ENCODE data around the gene ETHE1.
"Not testable (repeated sequence)": the region's sequence is repeated elsewhere in the genome, so short reads cannot be mapped to it uniquely, and the experiment has no call there.

The ETHE1 gene

DNA sequence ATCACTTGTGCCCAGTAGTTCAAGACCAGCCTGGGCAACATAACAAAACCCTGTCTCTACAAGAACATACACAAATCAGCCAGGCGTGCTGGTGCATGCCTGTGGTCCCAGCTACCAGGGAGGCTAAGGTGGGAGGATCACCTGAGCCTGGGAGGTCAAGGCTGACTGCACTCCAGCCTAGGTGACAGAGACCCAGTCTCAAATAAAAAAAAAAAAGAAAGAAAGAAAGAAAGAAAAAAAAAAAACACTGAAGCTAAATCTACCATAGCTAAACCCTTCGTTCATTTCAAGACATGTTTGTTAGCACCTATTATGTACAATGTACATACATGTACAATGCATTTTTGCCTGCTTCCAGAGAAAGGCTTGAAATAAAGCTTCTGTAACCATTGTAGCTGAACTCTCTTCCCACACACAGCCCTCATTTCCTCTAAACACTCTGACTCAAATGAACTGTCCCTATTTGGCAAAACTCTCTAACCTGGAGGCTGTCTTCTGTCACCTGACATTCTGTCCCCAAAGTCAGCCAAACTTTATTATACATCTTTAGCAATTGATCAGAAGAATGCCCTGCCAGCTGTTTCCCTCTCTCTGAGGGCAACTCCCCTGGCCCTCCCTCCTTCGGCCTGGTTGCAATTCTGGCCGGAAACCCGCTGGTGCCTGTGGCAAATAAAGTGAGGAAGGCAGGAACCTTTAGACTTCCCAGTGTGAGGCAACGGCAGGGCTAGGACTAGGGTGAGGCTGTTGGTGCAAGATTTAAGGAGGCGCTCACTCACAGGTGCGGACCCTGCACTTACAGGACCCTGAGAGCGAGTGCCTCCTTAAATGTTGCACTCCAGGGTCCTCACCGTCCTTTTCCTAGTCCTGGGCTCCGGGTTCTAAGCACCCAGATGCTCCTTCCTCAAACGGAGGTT is 1.8 kb downstream of the ETHE1 start:
- DNase-seq (ENCODE audit: low read depth, low spot score), result no peak

- DNase-seq (ENCODE audit: low read depth, low spot score), result not testable (repeated sequence)
These were observed 3.3 kb downstream of the ETHE1 start for GRCh38 chr19:43523696-43524095.

DNA sequence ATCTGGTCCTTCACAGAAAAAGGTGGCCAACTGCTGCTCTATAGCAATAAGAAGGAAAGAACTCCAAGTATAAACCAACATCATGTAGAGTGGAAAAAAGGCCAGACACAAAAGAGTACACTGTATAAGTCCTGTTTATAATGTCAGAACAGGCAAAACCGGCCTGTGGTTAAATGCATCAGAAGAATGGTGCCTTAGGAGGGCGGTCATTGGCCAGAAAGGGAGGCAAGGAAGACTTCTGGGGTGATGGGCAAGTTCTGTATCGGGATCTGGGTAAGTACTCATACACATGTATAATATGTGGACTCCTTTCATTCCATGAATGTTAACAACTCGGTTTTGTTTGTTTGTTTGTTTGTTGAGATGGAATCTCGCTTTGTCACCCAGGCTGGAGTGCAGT is 4.1 kb downstream of the ETHE1 start:
- no peak for DNase-seq (ENCODE audit: low read depth, low spot score)

DNA sequence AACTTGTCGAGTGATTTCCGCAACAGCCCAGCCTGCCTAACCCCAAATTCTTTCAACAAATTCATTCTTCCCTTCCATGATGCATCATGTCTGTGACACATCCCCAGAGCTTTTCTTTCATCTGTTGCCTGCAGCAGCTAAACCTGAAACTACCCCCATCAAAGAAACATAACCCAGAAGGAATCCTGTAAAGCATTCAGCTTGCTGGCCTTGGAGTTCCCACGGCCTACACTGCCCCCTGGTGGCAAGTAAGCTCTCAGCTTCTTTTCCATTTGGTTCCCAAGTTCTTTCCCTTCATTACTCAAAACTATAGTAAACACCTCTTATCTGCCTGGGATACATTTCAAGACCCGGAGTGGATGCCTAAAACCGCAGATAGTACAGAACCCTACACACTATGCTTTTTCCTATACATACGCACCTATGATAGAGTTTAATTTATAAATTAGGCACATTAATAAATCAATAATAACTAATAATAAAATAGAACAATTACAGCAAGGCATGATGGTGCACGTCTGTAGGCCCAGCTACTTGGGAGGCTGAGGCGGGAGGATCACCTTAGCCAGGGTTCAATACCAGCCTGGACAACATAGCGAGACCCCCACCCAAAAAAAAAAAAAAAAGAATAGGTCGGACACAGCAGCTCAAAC is 7.4 kb downstream of the ETHE1 start:
- DNase-seq (ENCODE audit: low read depth, low spot score), result peak; percentile 81

DNA sequence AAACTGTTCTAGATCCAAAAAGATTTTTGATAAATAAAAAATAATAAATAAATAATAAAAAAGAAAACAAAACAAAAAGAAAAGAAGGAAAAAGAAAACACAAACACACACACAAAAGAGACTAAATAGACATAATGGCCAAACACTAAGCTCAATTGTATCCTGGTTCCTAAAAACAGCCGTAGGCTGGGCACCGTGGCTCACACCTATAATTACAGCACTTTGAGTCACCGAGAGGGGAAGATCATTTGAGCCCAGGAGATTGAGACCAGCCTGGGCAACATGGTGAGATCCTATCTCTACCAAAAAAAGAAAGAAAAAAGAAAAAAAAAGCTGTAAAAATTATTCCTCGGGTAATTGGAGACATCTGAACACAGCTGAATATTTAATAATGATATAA is 8.9 kb downstream of the ETHE1 start:
- no peak for DNase-seq (ENCODE audit: low read depth, low spot score)

DNA sequence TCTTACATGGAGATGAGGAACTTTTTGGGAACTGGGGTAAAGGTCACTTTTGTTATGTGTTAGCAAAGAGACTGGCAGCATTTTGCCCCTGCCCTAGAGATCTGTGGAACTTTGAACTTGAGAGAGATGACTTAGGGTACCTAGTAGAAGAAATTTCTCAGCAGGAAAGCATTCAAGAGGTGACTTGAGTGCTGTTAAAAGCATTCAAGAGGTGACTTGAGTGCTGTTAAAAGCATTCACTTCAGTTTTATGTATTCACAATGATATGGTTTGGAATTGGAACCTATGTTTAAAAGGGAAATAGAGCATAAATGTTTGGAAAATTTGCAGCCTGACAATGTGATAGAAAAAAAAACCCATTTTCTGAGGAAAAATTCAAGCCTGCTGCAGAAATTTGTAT is 14.6 kb downstream of the ETHE1 start:
- not testable (repeated sequence) for DNase-seq (ENCODE audit: low read depth, low spot score)

DNA sequence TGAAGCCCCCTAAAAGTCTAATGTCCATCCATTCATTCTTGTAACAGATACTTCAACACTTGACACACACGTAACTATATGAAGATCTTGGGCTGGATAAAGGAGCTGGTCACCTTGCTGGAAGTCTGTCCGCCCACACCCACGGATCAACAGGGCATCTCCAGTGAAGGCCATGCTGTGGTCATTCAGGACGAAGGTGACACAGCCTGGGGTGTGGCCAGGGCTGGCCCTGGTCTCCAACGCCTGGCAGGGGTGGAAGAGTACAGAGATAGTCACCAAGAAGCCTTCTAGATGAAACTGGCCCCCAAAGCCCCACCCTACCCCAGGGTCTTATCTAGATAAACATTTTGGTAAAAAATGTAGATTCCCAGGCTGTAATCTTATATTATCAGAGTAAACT is 15.7 kb downstream of the ETHE1 start:
- no peak for DNase-seq (ENCODE audit: low read depth, low spot score)

DNA sequence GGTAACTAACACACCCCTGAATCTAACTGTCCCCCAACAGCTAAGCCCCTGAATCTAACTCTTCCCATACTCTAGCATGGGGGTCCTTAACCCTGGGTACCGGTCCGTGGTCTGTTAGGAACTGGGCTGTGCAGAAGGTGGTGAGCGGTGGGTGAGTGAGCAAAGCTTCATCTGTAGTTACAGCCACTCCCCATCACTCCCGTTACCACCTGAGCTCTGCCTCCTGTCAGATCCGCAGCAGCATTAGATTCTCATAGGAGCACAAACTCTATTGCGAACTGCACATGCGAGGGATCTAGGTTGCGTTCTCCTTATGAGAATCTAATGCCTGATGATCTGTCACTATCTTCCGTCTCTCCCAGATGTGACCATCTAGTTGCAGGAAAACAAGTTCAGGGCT is 16.3 kb downstream of the ETHE1 start:
- DNase-seq (ENCODE audit: low read depth, low spot score), result no peak

GRCh38 chr19:43507880-43508279 is 19.1 kb downstream of the ETHE1 start:
- no peak for DNase-seq (ENCODE audit: low read depth, low spot score)

- no peak for DNase-seq (ENCODE audit: low read depth, low spot score)
These were observed 20.4 kb downstream of the ETHE1 start for GRCh38 chr19:43506629-43507028.

DNA sequence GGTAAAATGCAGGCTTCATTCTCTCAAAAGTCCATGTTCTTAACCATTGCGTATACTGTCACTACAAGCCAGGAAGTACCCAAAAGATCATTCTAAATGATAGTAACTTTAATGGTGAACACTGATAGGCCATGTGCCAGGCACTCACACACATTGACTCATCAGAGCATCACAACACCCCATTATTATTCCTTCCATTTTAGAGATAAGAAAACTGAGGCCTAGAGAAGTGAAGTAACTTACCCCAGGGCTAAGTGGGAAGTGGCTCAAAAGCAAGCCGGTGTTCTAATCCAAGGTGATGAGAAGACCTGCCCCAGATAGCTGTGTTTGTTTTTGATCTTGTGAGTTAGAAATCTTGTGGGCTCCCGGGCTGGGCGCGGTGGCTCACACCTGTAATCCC is 21.1 kb downstream of the ETHE1 start:
- DNase-seq (ENCODE audit: low read depth, low spot score), result no peak

GRCh38 chr19:43505186-43505456 is 21.9 kb downstream of the ETHE1 start:
- DNase-seq (ENCODE audit: low read depth, low spot score), result no peak

- DNase-seq (ENCODE audit: low read depth, low spot score), result no peak
These were observed 22.4 kb downstream of the ETHE1 start, which contains the start of gene PHLDB3 for GRCh38 chr19:43504426-43505185. Gene PHLDB3, minus strand, starts transcription at chr19:43504746. Its CDS starts 628 bp downstream, at chr19:43504118.

DNA sequence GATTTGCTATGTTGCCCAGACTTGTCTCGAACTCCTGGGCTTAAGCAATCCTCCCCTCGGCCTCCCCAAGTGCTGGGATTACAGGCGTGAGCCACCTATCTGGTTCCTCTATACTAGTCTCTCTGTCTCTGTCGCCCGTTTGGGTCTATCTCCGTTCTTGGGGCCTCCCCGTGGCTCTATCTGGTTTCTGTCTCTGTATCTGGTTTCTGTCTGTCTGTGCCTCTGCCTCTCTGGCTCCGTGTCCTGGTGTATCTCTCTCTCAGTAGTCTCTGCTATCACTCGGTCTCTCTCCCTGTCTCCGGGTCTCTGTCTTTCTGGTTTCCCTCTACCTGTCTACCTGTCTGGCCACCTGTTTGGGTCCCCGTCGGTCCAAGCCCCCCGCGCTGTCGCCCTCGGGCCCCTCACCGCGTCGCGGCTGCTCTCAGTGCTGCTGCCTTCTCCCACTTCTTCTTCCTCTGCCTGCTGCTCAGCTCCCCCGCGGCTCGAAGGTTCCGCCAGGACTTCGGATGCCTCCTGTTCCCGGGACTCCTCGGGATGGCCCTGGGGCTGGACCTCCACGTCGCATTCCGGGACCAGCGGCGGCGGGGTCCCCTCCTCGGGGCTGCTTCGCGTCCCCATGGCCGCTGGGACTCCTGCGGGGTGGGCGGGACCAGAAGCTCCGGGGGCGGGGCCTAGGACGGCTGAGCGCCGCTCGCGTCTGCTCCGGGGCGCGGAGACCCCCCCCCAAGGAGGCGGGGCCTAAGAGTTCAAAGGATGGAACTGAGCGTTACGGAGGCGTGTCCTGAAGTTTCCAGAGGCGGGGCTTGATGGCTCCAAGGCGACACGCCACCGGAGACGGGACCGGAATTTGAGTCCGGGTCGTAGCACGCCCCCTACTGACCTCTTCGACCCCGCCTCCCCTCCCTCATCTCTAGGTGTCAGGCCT is 23.2 kb downstream of the ETHE1 start:
- DNase-seq (ENCODE audit: low read depth, low spot score), result peak; percentile 62

- DNase-seq (ENCODE audit: low read depth, low spot score), result no peak
These were observed 24.5 kb downstream of the ETHE1 start for GRCh38 chr19:43502419-43502976.

- DNase-seq (ENCODE audit: low read depth, low spot score), result no peak
These were observed 25.2 kb downstream of the ETHE1 start for GRCh38 chr19:43501661-43502418.

- no peak for DNase-seq (ENCODE audit: low read depth, low spot score)
These were observed 28.0 kb downstream of the ETHE1 start for GRCh38 chr19:43499042-43499441.

DNA sequence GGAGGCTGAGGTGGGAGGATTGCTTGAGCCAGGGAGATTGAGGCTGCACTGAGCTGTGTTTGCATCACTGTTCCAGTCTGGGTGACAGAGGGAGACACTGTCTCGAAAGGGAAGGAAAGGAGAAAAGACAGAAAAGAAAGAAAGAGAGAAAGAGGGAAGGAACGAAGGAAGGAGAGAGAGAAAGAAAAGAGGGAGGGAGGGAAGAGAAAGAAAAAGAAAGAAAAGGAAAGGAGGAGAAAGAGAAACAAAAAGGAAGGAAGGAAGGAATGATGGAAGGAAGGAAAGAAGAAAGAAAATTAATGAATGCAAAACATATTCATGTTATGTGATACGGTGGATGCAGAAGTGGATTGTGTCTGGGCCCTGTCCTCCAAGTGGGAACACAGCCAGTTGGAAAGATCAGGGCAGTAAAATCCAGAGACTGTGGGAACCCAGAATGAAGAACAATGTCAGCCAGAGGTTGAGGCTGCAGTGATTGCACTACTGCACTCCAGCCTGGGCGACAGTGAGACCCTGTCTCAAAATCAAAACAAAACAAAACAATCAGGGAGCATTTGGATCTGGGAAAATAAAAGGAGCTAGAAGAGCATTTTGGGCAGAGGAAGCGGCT is 28.7 kb downstream of the ETHE1 start:
- DNase-seq (ENCODE audit: low read depth, low spot score), result no peak

GRCh38 chr19:43496960-43497359 is 30.0 kb downstream of the ETHE1 start:
- DNase-seq (ENCODE audit: low read depth, low spot score), result no peak

DNA sequence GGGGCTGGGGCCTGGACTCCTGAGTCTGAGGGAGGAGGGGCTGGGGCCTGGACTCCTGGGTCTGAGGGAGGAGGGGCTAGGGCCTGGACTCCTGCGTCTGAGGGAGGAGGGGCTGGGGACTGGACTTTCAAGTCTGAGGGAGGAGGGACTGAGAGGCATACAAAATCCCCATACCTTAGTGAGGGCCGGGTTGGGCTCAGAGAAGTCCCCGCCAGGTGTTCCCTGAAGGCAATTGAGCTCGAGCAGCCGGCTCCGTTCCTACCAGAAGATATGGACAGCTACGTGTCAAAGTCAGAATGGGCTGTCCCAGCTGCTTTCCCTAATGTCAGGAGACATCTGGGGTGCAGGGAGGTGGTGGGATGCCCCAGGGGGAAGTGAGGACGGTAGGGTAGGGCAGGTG is 31.9 kb downstream of the ETHE1 start:
- DNase-seq (ENCODE audit: low read depth, low spot score), result no peak
